Endothelial cell of umbilical vein (primary cell): Measurements from ENCODE around the gene SLC26A6. TPM values are rescaled to one million over a fixed set of nuclear protein-coding genes. Genes with fewer than 3 reads are reported as not detected.
A peak's percentile ranks its signal among the peaks of the same experiment; 100 is the strongest.

Experiments
- BruUV-seq: library from RNA; stranded (reverse); fragments of 400-500 nt; replicated peaks from 2 replicates; lab custom pipeline; 2021; lab: Mats Ljungman, UMichigan
- CTCF ChIA-PET: fragments of 300-600, 350-600 bp; sonication (Branson Sonifier 250); formaldehyde crosslinking; loops from one replicate; lab custom pipeline; 2021; ENCODE audit warnings: antibody characterized with exemption, inconsistent platforms; lab: Charles Lee
- POLR2A ChIA-PET: fragments of 300-600, 350-600 bp; sonication (Branson Sonifier 250); formaldehyde crosslinking; loops from one replicate; lab custom pipeline; 2021; ENCODE audit warnings: antibody characterized with exemption, inconsistent platforms; lab: Charles Lee
- DNase-seq: peaks from one replicate; pipeline ENCODE4 v3.0.0-alpha.2; 2011; ENCODE audit warnings: low read depth, low spot score
- FAIRE-seq: peaks from 2 replicates; lab custom pipeline; 2011; peaks lifted over from hg19 to GRCh38; lab: Jason Lieb, UNC
- H2AFZ ChIP-seq: 2 replicates; pipeline ENCODE4 v1.6.0; 2012; ENCODE audit warnings: low read depth, low read length, control low read depth, inconsistent platforms
- H3K27ac ChIP-seq: 2 replicates; pipeline ENCODE4 v1.5.1; 2011; ENCODE audit warnings: low read depth, mild to moderate bottlenecking, control low read depth, low read length, moderate library complexity; ENCODE audit not compliant: insufficient read depth
- H3K27me3 ChIP-seq, 2 experiments: 2 replicates each; pipeline versions ENCODE4 v1.6.0 to v1.6.1; 2011; ENCODE audit warnings: low read length in 2 of 2, mixed read lengths in 1 of 2; ENCODE audit not compliant: control insufficient read depth in 2 of 2, insufficient read depth in 2 of 2
- H3K36me3 ChIP-seq, 2 experiments: 2 replicates in 1 of 2; 3 replicates in 1 of 2; pipeline ENCODE4 v1.5.1; 2011; ENCODE audit warnings: low read length in 2 of 2, mild to moderate bottlenecking in 1 of 2, moderate library complexity in 1 of 2; ENCODE audit not compliant: control insufficient read depth in 2 of 2, insufficient read depth in 2 of 2; ENCODE audit errors: extremely low read depth in 1 of 2
- H3K4me1 ChIP-seq: 3 replicates; pipeline ENCODE4 v1.5.1; 2011; ENCODE audit warnings: mild to moderate bottlenecking, low read length; ENCODE audit not compliant: control insufficient read depth, insufficient read depth; ENCODE audit errors: extremely low read depth
- H3K4me2 ChIP-seq: 2 replicates; pipeline ENCODE4 v1.6.1; 2011; ENCODE audit warnings: low read length, control low read depth, mixed read lengths; ENCODE audit not compliant: insufficient read depth
- H3K4me3 ChIP-seq, 3 experiments: fragments of 200-600 bp in 1 of 3; sonication (generic), shearing (Covaris generic) in 1 of 3; replicated peaks in 1 of 3; 2 replicates each; pipeline ENCODE4 v1.5.1; 2011 to 2016; ENCODE audit warnings: control low read depth in 3 of 3, low read length in 3 of 3, mild to moderate bottlenecking in 2 of 3, inconsistent platforms in 1 of 3, low read depth in 1 of 3, moderate library complexity in 1 of 3; ENCODE audit not compliant: insufficient read depth in 1 of 3
- H3K79me2 ChIP-seq: 2 replicates; pipeline ENCODE4 v1.6.0; 2012; ENCODE audit warnings: low read length, inconsistent platforms; ENCODE audit not compliant: control insufficient read depth, insufficient read depth
- H3K9ac ChIP-seq: replicated peaks from 2 replicates; pipeline ENCODE3; 2011; ENCODE audit warnings: low read length, control low read depth; ENCODE audit not compliant: insufficient read depth; ENCODE audit errors: extremely low read depth
- H3K9me1 ChIP-seq: replicated peaks from 3 replicates; pipeline ENCODE4 v1.6.0; 2011; ENCODE audit warnings: mild to moderate bottlenecking, low read length; ENCODE audit not compliant: control insufficient read depth, insufficient read depth; ENCODE audit errors: extremely low read depth
- H3K9me3 ChIP-seq: replicated peaks from 2 replicates; pipeline ENCODE4 v1.5.1; 2012; ENCODE audit warnings: low read length, inconsistent platforms; ENCODE audit not compliant: control insufficient read depth, insufficient read depth
- H4K20me1 ChIP-seq: replicated peaks from 2 replicates; pipeline ENCODE3; 2011; ENCODE audit warnings: mild to moderate bottlenecking, low read length; ENCODE audit not compliant: control insufficient read depth, insufficient read depth; ENCODE audit errors: extremely low read depth
- FOS ChIP-seq: IDR thresholded peaks from 2 replicates; pipeline ENCODE4 v1.6.1; 2011; ENCODE audit warnings: mild to moderate bottlenecking, low read length, moderate library complexity, borderline replicate concordance; ENCODE audit not compliant: insufficient read depth
- MYC ChIP-seq: IDR thresholded peaks from one replicate; pipeline ENCODE4 v1.6.1; 2011; ENCODE audit warnings: mild to moderate bottlenecking, low read depth, low read length
- POLR2AphosphoS5 ChIP-seq: IDR thresholded peaks from 2 replicates; pipeline ENCODE4 v1.6.1; 2012; ENCODE audit warnings: low read depth, mild to moderate bottlenecking, control low read depth, low read length, moderate library complexity; ENCODE audit not compliant: insufficient read depth
- dilution Hi-C: fragments of 300-500 bp; cut with MboI; formaldehyde crosslinking; loops from one replicate; pipeline ENCODE4 v1.15.0; 2019; ENCODE audit warnings: low sequenced_read_pairs; ENCODE audit not compliant: extremely low pct_ligation_motif_present
- intact Hi-C: fragments of 100-400 bp; cut with micrococcal nuclease; formaldehyde crosslinking; loops from one replicate; pipeline ENCODE4 v1.10.0; 2022
- polyA plus RNA-seq, 4 experiments: library from polyadenylated mRNA; depleted of rRNA in 3 of 4; stranded (reverse) in 3 of 4; unstranded in 1 of 4; fragments of >200 nt; gene quantifications; 2 replicates each; pipeline versions ENCODE4 v1.2.1 to v1.2.3, GENCODE V29; 2011 to 2012; ENCODE audit warnings: missing spikeins in 1 of 4
- total RNA-seq: library from RNA; stranded (reverse); gene quantifications from 2 replicates; pipeline ENCODE4 v1.2.3, GENCODE V29; 2021
- TF ChIP-seq, protein P1 (sequence below), 2 donors: IDR thresholded peaks; 1 replicate in 1 of 2; 2 replicates in 1 of 2; pipeline ENCODE4 v1.5.1; 2011; ENCODE audit warnings: low read length in 2 of 2, mild to moderate bottlenecking in 2 of 2, moderate library complexity in 2 of 2, control low read depth in 1 of 2, inconsistent platforms in 1 of 2, low read depth in 1 of 2; ENCODE audit not compliant: insufficient read depth in 1 of 2; ENCODE audit errors: extremely low read depth in 1 of 2
- TF ChIP-seq, protein P2 (sequence below): IDR thresholded peaks from 2 replicates; pipeline ENCODE4 v1.6.1; 2011; ENCODE audit not compliant: insufficient read depth, insufficient read length

The SLC26A6 gene
- total and polyA plus RNA-seq, 2 donors (not counting 3 experiments of a cell fraction or from before 2014, with no cell fraction given): 31.0 to 32.2 TPM

DNA sequence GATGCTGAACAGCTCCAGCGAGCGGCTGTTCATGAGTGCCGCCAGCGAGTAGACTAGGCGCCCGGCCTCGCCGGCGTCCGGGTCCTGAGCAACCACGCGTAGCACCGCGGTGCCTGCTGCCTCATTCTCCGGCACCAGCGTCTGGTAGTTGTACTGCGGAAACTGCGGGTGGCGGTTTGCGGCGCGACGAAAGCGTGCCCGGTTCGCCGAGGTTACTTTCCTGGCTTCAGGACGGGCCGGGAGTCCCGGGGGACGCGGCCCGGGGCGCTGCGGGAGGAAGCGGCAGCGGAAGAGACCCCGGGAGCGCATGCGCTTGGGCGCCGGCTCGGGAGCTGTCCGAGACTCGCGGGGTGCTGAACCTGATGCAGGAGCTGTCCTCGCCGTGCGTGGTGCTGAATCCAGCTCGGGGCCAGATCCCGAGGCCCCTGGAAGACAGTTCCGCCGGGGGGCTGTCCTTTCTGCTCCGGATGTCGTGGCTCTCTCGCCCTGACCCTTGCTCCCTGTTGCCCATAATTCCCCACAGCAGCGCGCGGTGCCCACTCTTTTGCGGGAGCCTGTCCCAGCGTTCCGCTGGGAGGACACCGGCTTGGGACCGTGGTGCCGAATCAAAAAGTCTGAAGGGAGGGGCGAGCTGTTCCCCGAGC is 26.4 kb upstream of the SLC26A6 start:
- intact Hi-C loops (no loop called here), dilution Hi-C loops (no loop called here)
- Histone ChIP-seq H2AFZ (peak overlapping the region; percentile 25), H3K36me3 (no peaks in the 10 kb centered on the region), H3K4me1 (peaks cover 8% of the 10 kb centered on the region), H3K27ac (no peak overlapping the region), H3K9ac (no peak overlapping the region), H3K27me3 (peaks cover 8 to 10% of the 10 kb centered on the region in 2 experiments), H4K20me1 (no peaks in the 10 kb centered on the region), H3K79me2 (no peaks in the 10 kb centered on the region), H3K9me3 (no peaks in the 10 kb centered on the region), H3K4me3 (peak overlapping the region in 1 of 3 experiments; percentile 20), H3K4me2 (peak overlapping the region; percentile 27), H3K9me1 (no peaks in the 10 kb centered on the region)
- BruUV-seq: no TSS peak
- peak; percentile 80 for FAIRE-seq
- DNase-seq: peak; percentile 43
- ChIA-PET CTCF (interaction anchor here (0.9 to 2.9 kb wide), 3 partner anchors 13 to 52 kb away, joined by 4 to 20 read pairs (median 5); partner anchors contain the start of genes SLC26A6 and UQCRC1), POLR2A (no interaction called here)
- TF ChIP-seq MYC: no peak
- peak; percentile 28 for TF ChIP-seq POLR2AphosphoS5
- TF ChIP-seq, protein P1, sequence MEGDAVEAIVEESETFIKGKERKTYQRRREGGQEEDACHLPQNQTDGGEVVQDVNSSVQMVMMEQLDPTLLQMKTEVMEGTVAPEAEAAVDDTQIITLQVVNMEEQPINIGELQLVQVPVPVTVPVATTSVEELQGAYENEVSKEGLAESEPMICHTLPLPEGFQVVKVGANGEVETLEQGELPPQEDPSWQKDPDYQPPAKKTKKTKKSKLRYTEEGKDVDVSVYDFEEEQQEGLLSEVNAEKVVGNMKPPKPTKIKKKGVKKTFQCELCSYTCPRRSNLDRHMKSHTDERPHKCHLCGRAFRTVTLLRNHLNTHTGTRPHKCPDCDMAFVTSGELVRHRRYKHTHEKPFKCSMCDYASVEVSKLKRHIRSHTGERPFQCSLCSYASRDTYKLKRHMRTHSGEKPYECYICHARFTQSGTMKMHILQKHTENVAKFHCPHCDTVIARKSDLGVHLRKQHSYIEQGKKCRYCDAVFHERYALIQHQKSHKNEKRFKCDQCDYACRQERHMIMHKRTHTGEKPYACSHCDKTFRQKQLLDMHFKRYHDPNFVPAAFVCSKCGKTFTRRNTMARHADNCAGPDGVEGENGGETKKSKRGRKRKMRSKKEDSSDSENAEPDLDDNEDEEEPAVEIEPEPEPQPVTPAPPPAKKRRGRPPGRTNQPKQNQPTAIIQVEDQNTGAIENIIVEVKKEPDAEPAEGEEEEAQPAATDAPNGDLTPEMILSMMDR (IDR thresholded peaks at IDR 0.05; ENCODE audit: extremely low read depth in 1 of 2, insufficient read depth in 1 of 2, low read depth in 1 of 2, low read length in 2 of 2): no peak
- TF ChIP-seq, protein P2, sequence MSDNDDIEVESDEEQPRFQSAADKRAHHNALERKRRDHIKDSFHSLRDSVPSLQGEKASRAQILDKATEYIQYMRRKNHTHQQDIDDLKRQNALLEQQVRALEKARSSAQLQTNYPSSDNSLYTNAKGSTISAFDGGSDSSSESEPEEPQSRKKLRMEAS: peak; percentile 42
- no peak for TF ChIP-seq FOS
